Fibroblast of pulmonary artery (primary cell): ENCODE results near the gene DLD.

Source experiments
- DNase-seq: peaks from one replicate; pipeline ENCODE4 v3.0.0-alpha.2; 2010; ENCODE audit warnings: low read depth
- H3K4me3 ChIP-seq: replicated peaks from 2 replicates; pipeline ENCODE4 v1.5.1; 2011; ENCODE audit warnings: low read depth, mild to moderate bottlenecking, control low read depth, low read length, moderate library complexity
- TF ChIP-seq, protein P1 (sequence below): IDR thresholded peaks from 2 replicates; pipeline ENCODE4 v1.5.1; 2011; ENCODE audit warnings: mild to moderate bottlenecking, control low read depth, low read length, inconsistent platforms; ENCODE audit errors: missing control alignments

The DLD gene

DNA sequence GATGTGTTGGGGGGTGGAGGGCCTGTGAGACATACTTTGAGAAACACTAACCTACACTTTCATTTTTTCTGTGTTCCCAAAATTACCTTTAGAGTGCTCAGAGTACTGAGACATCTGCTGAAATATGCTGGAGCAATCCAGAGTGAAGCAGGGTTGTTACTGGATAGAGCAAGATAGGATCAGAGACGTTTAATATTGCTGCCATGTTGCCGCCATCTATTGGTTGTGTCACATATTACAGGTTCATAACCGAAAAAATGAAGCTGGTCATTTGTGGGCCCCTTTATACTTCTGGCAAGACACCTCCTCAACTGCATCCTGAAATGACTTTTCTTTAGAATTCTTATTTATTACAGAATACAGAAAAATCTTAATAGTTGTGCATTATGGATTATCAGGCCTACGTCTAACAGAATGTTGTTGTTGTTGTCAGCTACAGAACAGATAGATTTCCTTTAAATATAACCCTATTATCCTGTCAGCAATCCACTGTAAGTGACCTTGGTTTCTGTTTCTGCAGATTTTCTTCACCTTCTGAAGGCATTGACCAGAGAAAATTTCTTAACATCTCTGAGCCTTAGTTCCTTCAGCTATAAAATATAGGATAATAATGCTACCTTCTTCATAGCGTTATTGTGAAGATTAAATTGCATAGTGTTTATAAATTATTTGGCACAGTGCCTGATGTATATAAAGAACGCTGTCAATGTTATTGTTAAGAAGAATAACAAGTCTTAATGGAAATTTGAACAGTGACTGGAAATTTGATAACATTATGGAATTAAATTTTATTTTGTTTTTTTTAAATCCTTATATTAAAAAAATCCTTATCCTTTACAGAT is 16.2 kb upstream of the DLD start:
- H3K4me3 ChIP-seq = no peak overlapping the region
- TF ChIP-seq, protein P1, sequence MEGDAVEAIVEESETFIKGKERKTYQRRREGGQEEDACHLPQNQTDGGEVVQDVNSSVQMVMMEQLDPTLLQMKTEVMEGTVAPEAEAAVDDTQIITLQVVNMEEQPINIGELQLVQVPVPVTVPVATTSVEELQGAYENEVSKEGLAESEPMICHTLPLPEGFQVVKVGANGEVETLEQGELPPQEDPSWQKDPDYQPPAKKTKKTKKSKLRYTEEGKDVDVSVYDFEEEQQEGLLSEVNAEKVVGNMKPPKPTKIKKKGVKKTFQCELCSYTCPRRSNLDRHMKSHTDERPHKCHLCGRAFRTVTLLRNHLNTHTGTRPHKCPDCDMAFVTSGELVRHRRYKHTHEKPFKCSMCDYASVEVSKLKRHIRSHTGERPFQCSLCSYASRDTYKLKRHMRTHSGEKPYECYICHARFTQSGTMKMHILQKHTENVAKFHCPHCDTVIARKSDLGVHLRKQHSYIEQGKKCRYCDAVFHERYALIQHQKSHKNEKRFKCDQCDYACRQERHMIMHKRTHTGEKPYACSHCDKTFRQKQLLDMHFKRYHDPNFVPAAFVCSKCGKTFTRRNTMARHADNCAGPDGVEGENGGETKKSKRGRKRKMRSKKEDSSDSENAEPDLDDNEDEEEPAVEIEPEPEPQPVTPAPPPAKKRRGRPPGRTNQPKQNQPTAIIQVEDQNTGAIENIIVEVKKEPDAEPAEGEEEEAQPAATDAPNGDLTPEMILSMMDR = peak; percentile 71
- peak; percentile 79 for DNase-seq

- TF ChIP-seq, protein P1 = no peak
- no peak overlapping the region for H3K4me3 ChIP-seq
- DNase-seq = no peak
Measured at GRCh38 chr7:107876916-107877315, 14.1 kb upstream of the DLD start.

DNA sequence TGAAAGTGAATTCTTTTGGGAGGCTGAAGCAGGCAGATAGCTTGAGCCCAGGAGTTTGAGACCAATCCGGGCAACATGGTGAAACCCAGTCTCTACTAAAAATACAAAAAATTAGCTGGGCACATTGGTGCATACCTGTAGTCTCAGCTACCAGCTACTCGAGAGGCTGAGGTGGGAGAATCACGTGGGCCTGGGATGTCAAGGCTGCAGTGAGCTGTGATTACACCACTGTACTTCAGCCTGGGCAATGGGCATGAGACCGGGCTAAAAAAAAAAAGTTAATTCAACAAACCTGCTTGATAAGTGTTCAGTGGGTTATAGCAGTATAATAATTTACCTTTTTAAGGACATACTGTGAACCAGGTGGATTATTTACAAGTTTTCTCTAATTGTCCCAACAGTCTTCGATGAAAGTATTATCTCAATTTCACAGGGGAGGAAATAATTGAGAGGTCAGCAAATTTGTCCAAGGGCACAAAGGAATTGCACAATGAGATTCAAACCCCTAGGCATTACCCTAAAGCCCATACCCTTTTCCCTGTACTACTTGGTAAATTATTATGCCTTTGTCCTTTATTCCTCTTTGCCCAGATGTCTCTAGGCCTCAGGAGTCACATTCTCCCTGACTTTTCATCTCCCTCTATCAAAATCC is 13.1 kb upstream of the DLD start:
- DNase-seq = no peak
- H3K4me3 ChIP-seq = no peak overlapping the region
- TF ChIP-seq, protein P1 = no peak

DNA sequence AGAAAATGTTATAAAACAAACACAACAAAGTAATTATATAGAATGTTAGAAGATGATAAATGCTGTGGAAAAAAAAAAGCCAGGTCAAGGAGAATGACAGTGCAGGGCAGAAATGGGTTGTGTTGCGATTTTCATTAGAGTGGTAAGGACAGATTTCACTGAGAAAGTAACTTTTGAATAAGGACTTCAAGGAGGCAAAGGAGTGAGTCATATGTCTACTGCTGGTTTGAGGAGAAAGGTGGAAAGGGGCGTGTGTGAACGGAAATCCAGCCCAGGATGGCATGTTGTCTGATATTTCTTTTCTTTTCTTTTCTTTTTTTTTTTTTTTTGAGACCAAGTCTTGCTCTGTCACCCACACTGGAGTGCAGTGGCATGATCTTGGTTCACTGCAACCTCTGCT is 12.3 kb upstream of the DLD start:
- TF ChIP-seq, protein P1 = no peak
- no peak overlapping the region for H3K4me3 ChIP-seq
- DNase-seq = no peak

DNA sequence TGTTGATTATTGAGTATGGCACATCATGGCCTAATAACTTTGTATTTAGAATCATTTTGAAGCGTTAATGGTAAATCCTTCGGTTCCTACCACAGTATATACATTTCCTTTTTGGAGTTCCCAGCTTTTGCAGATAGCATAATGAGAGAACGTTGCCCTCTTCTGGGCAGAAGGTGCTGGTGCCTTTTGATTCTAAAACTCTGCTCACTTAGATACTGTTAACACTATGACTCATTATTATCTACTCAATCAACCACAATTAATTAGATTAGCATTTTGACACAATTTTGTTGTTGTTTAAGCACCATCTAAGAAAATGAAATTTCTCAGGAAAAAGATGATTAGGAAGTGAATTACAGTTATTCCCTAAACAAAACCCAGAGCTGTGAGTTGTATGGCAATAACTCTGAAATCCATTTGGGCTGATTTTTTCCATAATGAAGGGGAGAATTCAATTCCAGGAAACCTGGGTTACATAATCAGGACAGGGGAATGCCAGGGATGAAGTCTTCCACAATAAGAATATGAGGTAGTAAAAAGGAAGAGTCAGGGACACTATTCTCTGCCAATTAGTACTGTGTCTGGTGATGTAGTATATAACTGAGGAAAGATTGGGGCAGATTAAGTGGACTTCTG is 11.5 kb upstream of the DLD start:
- DNase-seq = peak; percentile 76
- TF ChIP-seq, protein P1 = peak; percentile 95
- H3K4me3 ChIP-seq = no peak overlapping the region

GRCh38 chr7:107882766-107883165 is 8.2 kb upstream of the DLD start:
- TF ChIP-seq, protein P1 = no peak
- no peak overlapping the region for H3K4me3 ChIP-seq
- no peak for DNase-seq
